Measurements from ENCODE around the gene ETV2.
"Not testable (repeated sequence)": the region's sequence is repeated elsewhere in the genome, so short reads cannot be mapped to it uniquely, and the experiment has no call there.

Gene ETV2

DNA sequence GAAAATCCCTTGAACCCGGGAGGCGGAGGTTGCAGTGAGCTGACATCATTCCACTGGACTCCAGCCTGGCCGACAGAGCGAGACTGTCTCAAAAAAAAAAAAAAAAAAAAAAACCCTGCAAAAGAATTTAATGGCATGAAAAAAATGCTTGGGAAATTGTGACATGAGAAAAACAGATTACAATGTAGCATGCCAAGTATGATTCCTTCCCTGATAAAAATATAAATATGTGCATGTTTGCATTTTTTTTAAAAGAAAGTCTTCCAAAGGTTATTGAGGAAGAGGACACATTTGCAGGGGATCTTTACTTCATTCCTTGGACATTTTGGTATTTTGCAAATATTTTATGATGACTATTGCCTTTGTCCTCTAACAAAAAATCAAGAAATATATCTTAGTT is 48.3 kb downstream of the ETV2 start:
- no peak overlapping the region for H3K27ac ChIP-seq (replicated peaks)
- DNase-seq (ENCODE audit: low read depth in 1 of 2, low spot score in 1 of 2): no peak
- TF ChIP-seq SPI1 (IDR thresholded peaks at IDR 0.05; ENCODE audit: borderline replicate concordance, low read depth): no peak
- TF ChIP-seq, protein P1, sequence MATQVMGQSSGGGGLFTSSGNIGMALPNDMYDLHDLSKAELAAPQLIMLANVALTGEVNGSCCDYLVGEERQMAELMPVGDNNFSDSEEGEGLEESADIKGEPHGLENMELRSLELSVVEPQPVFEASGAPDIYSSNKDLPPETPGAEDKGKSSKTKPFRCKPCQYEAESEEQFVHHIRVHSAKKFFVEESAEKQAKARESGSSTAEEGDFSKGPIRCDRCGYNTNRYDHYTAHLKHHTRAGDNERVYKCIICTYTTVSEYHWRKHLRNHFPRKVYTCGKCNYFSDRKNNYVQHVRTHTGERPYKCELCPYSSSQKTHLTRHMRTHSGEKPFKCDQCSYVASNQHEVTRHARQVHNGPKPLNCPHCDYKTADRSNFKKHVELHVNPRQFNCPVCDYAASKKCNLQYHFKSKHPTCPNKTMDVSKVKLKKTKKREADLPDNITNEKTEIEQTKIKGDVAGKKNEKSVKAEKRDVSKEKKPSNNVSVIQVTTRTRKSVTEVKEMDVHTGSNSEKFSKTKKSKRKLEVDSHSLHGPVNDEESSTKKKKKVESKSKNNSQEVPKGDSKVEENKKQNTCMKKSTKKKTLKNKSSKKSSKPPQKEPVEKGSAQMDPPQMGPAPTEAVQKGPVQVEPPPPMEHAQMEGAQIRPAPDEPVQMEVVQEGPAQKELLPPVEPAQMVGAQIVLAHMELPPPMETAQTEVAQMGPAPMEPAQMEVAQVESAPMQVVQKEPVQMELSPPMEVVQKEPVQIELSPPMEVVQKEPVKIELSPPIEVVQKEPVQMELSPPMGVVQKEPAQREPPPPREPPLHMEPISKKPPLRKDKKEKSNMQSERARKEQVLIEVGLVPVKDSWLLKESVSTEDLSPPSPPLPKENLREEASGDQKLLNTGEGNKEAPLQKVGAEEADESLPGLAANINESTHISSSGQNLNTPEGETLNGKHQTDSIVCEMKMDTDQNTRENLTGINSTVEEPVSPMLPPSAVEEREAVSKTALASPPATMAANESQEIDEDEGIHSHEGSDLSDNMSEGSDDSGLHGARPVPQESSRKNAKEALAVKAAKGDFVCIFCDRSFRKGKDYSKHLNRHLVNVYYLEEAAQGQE (IDR thresholded peaks at IDR 0.05; ENCODE audit: insufficient replicate concordance, low read depth): no peak
- TF ChIP-seq, protein P2, sequence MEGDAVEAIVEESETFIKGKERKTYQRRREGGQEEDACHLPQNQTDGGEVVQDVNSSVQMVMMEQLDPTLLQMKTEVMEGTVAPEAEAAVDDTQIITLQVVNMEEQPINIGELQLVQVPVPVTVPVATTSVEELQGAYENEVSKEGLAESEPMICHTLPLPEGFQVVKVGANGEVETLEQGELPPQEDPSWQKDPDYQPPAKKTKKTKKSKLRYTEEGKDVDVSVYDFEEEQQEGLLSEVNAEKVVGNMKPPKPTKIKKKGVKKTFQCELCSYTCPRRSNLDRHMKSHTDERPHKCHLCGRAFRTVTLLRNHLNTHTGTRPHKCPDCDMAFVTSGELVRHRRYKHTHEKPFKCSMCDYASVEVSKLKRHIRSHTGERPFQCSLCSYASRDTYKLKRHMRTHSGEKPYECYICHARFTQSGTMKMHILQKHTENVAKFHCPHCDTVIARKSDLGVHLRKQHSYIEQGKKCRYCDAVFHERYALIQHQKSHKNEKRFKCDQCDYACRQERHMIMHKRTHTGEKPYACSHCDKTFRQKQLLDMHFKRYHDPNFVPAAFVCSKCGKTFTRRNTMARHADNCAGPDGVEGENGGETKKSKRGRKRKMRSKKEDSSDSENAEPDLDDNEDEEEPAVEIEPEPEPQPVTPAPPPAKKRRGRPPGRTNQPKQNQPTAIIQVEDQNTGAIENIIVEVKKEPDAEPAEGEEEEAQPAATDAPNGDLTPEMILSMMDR (IDR thresholded peaks at IDR 0.05; ENCODE audit: insufficient read depth, low read length): no peak
- no peak for TF ChIP-seq POLR2AphosphoS5 (IDR thresholded peaks at IDR 0.05; ENCODE audit: low read depth)
- no peak for TF ChIP-seq GABPA (IDR thresholded peaks at IDR 0.05; ENCODE audit: low read depth)
- H3K4me3 ChIP-seq (replicated peaks; ENCODE audit: insufficient read depth, low read length): no peak overlapping the region
- H3K27me3 ChIP-seq (ENCODE audit: insufficient read depth, poor library complexity, severe bottlenecking): peaks cover 4% of the 10 kb centered on the region

DNA sequence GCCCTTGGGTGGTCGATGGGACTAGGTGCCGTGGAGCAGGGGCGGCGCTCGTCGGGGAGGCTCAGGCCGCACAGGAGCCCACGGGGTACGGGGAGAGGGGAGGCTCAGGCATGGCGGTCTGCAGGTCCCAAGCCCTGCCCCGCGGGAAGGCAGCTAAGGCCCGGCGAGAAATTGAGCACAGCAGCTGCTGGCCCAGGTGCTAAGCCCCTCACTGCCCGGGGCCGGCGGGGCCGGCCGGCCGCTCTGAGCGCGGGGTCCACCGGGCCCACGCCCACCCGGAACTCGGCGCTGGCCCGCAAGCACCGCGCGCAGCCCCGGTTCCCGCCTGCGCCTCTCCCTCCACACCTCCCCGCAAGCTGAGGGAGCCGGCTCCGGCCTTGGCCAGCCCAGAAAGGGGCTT is 49.6 kb downstream of the ETV2 start:
- not testable (repeated sequence) for H3K27ac ChIP-seq (replicated peaks); DNase-seq (ENCODE audit: low read depth in 1 of 2, low spot score in 1 of 2); H3K27me3 ChIP-seq (ENCODE audit: insufficient read depth, poor library complexity, severe bottlenecking); H3K4me3 ChIP-seq (replicated peaks; ENCODE audit: insufficient read depth, low read length)

DNA sequence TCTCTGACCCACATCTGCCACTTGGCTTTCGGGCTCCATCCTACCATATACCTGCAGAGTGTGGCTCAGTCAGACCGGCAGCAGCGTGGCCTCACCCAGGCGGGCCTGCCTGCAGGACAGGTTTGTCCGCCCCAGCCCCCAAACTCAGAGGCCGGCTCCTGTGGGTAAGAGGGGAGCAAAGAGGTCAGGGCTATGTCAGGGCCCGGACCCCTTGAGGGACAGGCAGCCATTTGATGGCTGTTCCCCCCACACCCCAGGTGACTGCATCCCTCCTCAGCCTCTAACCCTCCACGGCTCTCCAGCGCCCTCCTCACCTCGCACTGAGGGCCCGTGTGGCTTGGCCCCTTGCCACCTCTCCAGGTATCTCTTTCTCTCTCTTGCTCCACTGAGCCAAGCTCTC is 50.5 kb downstream of the ETV2 start:
- Histone ChIP-seq H3K4me3 (replicated peaks; ENCODE audit: insufficient read depth, low read length) (no peak overlapping the region), H3K27ac (replicated peaks) (no peak overlapping the region), H3K27me3 (ENCODE audit: insufficient read depth, poor library complexity, severe bottlenecking) (peaks cover 4% of the 10 kb centered on the region)
- TF ChIP-seq POLR2AphosphoS5 (IDR thresholded peaks at IDR 0.05; ENCODE audit: low read depth): no peak
- TF ChIP-seq, protein P2 (IDR thresholded peaks at IDR 0.05; ENCODE audit: insufficient read depth, low read length): no peak
- no peak for TF ChIP-seq GABPA (IDR thresholded peaks at IDR 0.05; ENCODE audit: low read depth)
- TF ChIP-seq, protein P1 (IDR thresholded peaks at IDR 0.05; ENCODE audit: insufficient replicate concordance, low read depth): no peak
- no peak for TF ChIP-seq SPI1 (IDR thresholded peaks at IDR 0.05; ENCODE audit: borderline replicate concordance, low read depth)
- DNase-seq (ENCODE audit: low read depth in 1 of 2, low spot score in 1 of 2): no peak

DNA sequence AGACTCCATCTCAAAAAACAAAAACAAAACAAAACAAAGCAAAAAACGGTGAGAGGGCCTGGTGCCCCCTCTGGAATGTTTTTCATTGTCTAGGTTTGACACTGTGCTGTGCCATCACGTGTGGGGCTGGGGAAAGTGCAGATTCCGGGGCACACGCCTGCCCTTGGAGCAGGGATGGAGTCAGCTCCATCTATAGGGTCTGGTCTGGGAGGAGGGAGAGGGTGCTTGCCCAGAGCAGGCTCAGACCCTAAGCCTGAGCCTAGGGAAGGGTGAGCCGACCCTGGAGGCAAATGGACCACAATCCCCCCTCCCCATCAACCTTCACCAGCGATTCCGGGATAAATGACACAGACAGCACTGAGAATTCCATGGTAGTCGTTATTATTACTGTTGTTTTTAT is 51.9 kb downstream of the ETV2 start:
- no peak for DNase-seq (ENCODE audit: low read depth in 1 of 2, low spot score in 1 of 2)
- TF ChIP-seq SPI1 (IDR thresholded peaks at IDR 0.05; ENCODE audit: borderline replicate concordance, low read depth) (no peak), GABPA (IDR thresholded peaks at IDR 0.05; ENCODE audit: low read depth) (no peak), POLR2AphosphoS5 (IDR thresholded peaks at IDR 0.05; ENCODE audit: low read depth) (no peak)
- TF ChIP-seq, protein P2 (IDR thresholded peaks at IDR 0.05; ENCODE audit: insufficient read depth, low read length): no peak
- TF ChIP-seq, protein P1 (IDR thresholded peaks at IDR 0.05; ENCODE audit: insufficient replicate concordance, low read depth): no peak

More for the DNA sequence above, 51.9 kb downstream of the ETV2 start:
- peaks cover 4% of the 10 kb centered on the region for H3K27me3 ChIP-seq (ENCODE audit: insufficient read depth, poor library complexity, severe bottlenecking)
- no peak overlapping the region for H3K27ac ChIP-seq (replicated peaks)
- H3K4me3 ChIP-seq (replicated peaks; ENCODE audit: insufficient read depth, low read length): no peak overlapping the region
